Rectal smooth muscle tissue (tissue), 1 donor: Measurements from ENCODE around the gene RGS4.

ENCODE experiments used
- H3K27ac ChIP-seq: one replicate; pipeline ENCODE4 v1.7.0; 2013; ENCODE audit warnings: low read depth, low read length, inconsistent platforms
- H3K27me3 ChIP-seq: one replicate; pipeline ENCODE4 v1.7.0; 2013; ENCODE audit warnings: low read length; ENCODE audit not compliant: control insufficient read depth, insufficient read depth
- H3K36me3 ChIP-seq: one replicate; pipeline ENCODE4 v1.7.0; 2013; ENCODE audit warnings: low read length; ENCODE audit not compliant: control insufficient read depth, insufficient read depth
- H3K4me1 ChIP-seq: one replicate; pipeline ENCODE4 v1.7.0; 2013; ENCODE audit warnings: low read length; ENCODE audit not compliant: control insufficient read depth, insufficient read depth
- H3K4me3 ChIP-seq: one replicate; pipeline ENCODE4 v1.7.0; 2013; ENCODE audit warnings: low read length
- H3K9ac ChIP-seq: one replicate; pipeline ENCODE4 v1.7.0; 2013; ENCODE audit warnings: low read length

RGS4 gene

GRCh38 chr1:163069142-163069541, at the start of gene RGS4:
TSS of gene RGS4 (plus strand) at chr1:163069361. CDS start at chr1:163069485, 124 bp downstream.
- Histone ChIP-seq H3K4me1 (peaks cover 5% of the 10 kb centered on the region), H3K4me3 (peak within 1 kb of the TSS; percentile 48), H3K36me3 (peaks cover under 1% of the 10 kb centered on the region), H3K27me3 (no peaks in the 10 kb centered on the region), H3K9ac (no peak within 1 kb of the TSS), H3K27ac (peak within 1 kb of the TSS; percentile 30)

- Histone ChIP-seq H3K27me3 (no peaks in the 10 kb centered on the region), H3K36me3 (no peaks in the 10 kb centered on the region), H3K4me3 (no peak overlapping the region), H3K27ac (no peak overlapping the region), H3K9ac (no peak overlapping the region), H3K4me1 (no peaks in the 10 kb centered on the region)
Measured at GRCh38 chr1:163022129-163022528, 47.0 kb upstream of the RGS4 start.

GRCh38 chr1:163027610-163028009, 41.6 kb upstream of the RGS4 start:
- Histone ChIP-seq H3K27me3 (no peaks in the 10 kb centered on the region), H3K4me1 (no peaks in the 10 kb centered on the region), H3K9ac (no peak overlapping the region), H3K4me3 (no peak overlapping the region), H3K27ac (no peak overlapping the region), H3K36me3 (no peaks in the 10 kb centered on the region)

- Histone ChIP-seq H3K27ac (no peak overlapping the region), H3K9ac (no peak overlapping the region), H3K4me3 (no peak overlapping the region), H3K27me3 (no peaks in the 10 kb centered on the region), H3K4me1 (no peaks in the 10 kb centered on the region), H3K36me3 (no peaks in the 10 kb centered on the region)
Measured at GRCh38 chr1:163029901-163030300, 39.3 kb upstream of the RGS4 start.

- H3K36me3 ChIP-seq, result no peaks in the 10 kb centered on the region
- no peaks in the 10 kb centered on the region for H3K4me1 ChIP-seq
- no peak overlapping the region for H3K27ac ChIP-seq
- no peak overlapping the region for H3K9ac ChIP-seq
- no peaks in the 10 kb centered on the region for H3K27me3 ChIP-seq
- H3K4me3 ChIP-seq, result no peak overlapping the region
Measured at GRCh38 chr1:163035446-163036249, 33.5 kb upstream of the RGS4 start.

- no peak overlapping the region for H3K27ac ChIP-seq
- H3K4me3 ChIP-seq, result no peak overlapping the region
- no peak overlapping the region for H3K9ac ChIP-seq
- no peaks in the 10 kb centered on the region for H3K27me3 ChIP-seq
- no peaks in the 10 kb centered on the region for H3K4me1 ChIP-seq
- no peaks in the 10 kb centered on the region for H3K36me3 ChIP-seq
Measured at GRCh38 chr1:163036671-163037070, 32.5 kb upstream of the RGS4 start.

GRCh38 chr1:163038928-163039706, 30.0 kb upstream of the RGS4 start:
- Histone ChIP-seq H3K4me1 (no peaks in the 10 kb centered on the region), H3K27ac (no peak overlapping the region), H3K27me3 (no peaks in the 10 kb centered on the region), H3K4me3 (no peak overlapping the region), H3K36me3 (no peaks in the 10 kb centered on the region), H3K9ac (no peak overlapping the region)

GRCh38 chr1:163039707-163040093, 29.5 kb upstream of the RGS4 start:
- Histone ChIP-seq H3K36me3 (no peaks in the 10 kb centered on the region), H3K27ac (no peak overlapping the region), H3K9ac (no peak overlapping the region), H3K27me3 (no peaks in the 10 kb centered on the region), H3K4me3 (no peak overlapping the region), H3K4me1 (no peaks in the 10 kb centered on the region)

GRCh38 chr1:163046071-163046470, 23.1 kb upstream of the RGS4 start:
- H3K9ac ChIP-seq, result no peak overlapping the region
- no peaks in the 10 kb centered on the region for H3K27me3 ChIP-seq
- no peaks in the 10 kb centered on the region for H3K36me3 ChIP-seq
- H3K27ac ChIP-seq, result no peak overlapping the region
- no peak overlapping the region for H3K4me3 ChIP-seq
- no peaks in the 10 kb centered on the region for H3K4me1 ChIP-seq

GRCh38 chr1:163047951-163048659, 21.1 kb upstream of the RGS4 start:
- Histone ChIP-seq H3K27me3 (no peaks in the 10 kb centered on the region), H3K4me3 (no peak overlapping the region), H3K4me1 (no peaks in the 10 kb centered on the region), H3K27ac (no peak overlapping the region), H3K9ac (no peak overlapping the region), H3K36me3 (no peaks in the 10 kb centered on the region)

- no peaks in the 10 kb centered on the region for H3K36me3 ChIP-seq
- no peak overlapping the region for H3K9ac ChIP-seq
- H3K4me1 ChIP-seq, result no peaks in the 10 kb centered on the region
- no peaks in the 10 kb centered on the region for H3K27me3 ChIP-seq
- no peak overlapping the region for H3K27ac ChIP-seq
- H3K4me3 ChIP-seq, result no peak overlapping the region
Measured at GRCh38 chr1:163048869-163049268, 20.3 kb upstream of the RGS4 start.

GRCh38 chr1:163049296-163049695, 19.9 kb upstream of the RGS4 start:
- Histone ChIP-seq H3K27ac (no peak overlapping the region), H3K36me3 (no peaks in the 10 kb centered on the region), H3K4me1 (no peaks in the 10 kb centered on the region), H3K27me3 (no peaks in the 10 kb centered on the region), H3K4me3 (no peak overlapping the region), H3K9ac (no peak overlapping the region)
